ENCODE results near the gene HBE1. TPM values are rescaled to one million over a fixed set of nuclear protein-coding genes. Genes with fewer than 3 reads are reported as not detected.

HBE1 gene
- total RNA-seq, 1 experiment from 2014 or later: not detected

GRCh38 chr11:5223686-5224085 lies 46.1 kb downstream of the HBE1 start:
- Mint-ChIP-seq H3K4me1 (no peaks in the 10 kb centered on the region), H3K27ac (no peak overlapping the region), H3K4me3 (no peak overlapping the region), H3K9me3 (peaks cover 25 to 29% of the 10 kb centered on the region in 2 experiments), H3K36me3 (ENCODE audit: insufficient read depth in 1 of 3, low read depth in 3 of 3) (peaks cover 6 to 23% (median 16%) of the 10 kb centered on the region in 3 experiments; a peak in 6 of 7 replicates), H3K27me3 (ENCODE audit: low read depth) (no peaks in the 10 kb centered on the region)
- Histone ChIP-seq H2BK120ac (ENCODE audit: low read depth, low read length, poor library complexity, severe bottlenecking) (no peak overlapping the region), H3K4me2 (ENCODE audit: insufficient read depth, insufficient read length, low read length) (no peak overlapping the region), H4K20me1 (ENCODE audit: control insufficient read depth, insufficient read depth, insufficient read length) (no peaks in the 10 kb centered on the region), H3K23me2 (ENCODE audit: insufficient read length, low read depth, low read length, poor library complexity, severe bottlenecking) (no peaks in the 10 kb centered on the region), H3K14ac (ENCODE audit: insufficient read depth, low read length) (no peak overlapping the region), H3K27me3 (ENCODE audit: insufficient read depth, low read length) (no peaks in the 10 kb centered on the region), H3K56ac (ENCODE audit: insufficient read length, low read depth, low read length) (no peak overlapping the region), H3K9me3 (ENCODE audit: control insufficient read depth, low read depth, low read length) (no peaks in the 10 kb centered on the region), H3K4ac (ENCODE audit: low read depth, low read length) (no peak overlapping the region), H3K79me2 (ENCODE audit: insufficient read depth, low read length) (no peaks in the 10 kb centered on the region), H4K8ac (replicated peaks; ENCODE audit: insufficient read length, low read depth, low read length) (no peak overlapping the region), H2AFZ (ENCODE audit: low read length) (no peak overlapping the region), H3K23ac (ENCODE audit: insufficient read length, low read depth, low read length) (no peak overlapping the region), H2BK12ac (ENCODE audit: insufficient read length, low read depth, low read length) (no peak overlapping the region), H3K18ac (ENCODE audit: insufficient read length, low read depth, low read length) (no peak overlapping the region), H3T11ph (ENCODE audit: low read length) (no peak overlapping the region), H2BK5ac (ENCODE audit: insufficient read length, low read length) (no peak overlapping the region), H3K4me1 (ENCODE audit: insufficient read depth, low read length) (no peaks in the 10 kb centered on the region), H2AK5ac (ENCODE audit: insufficient read length, low read length) (no peak overlapping the region), H3K79me1 (ENCODE audit: insufficient read depth, low read depth, low read length, poor library complexity, severe bottlenecking) (no peaks in the 10 kb centered on the region), H3K9ac (ENCODE audit: extremely low read depth, insufficient read length, low read length) (no peak overlapping the region), H2BK20ac (ENCODE audit: low read depth, low read length, poor library complexity, severe bottlenecking) (no peak overlapping the region), H3K27ac (ENCODE audit: insufficient read length, low read depth, low read length) (no peak overlapping the region), H4K91ac (ENCODE audit: insufficient read length, low read depth, low read length) (no peak overlapping the region), H2BK15ac (ENCODE audit: low read depth, low read length) (no peak overlapping the region), H4K5ac (ENCODE audit: insufficient read length, low read depth, low read length) (no peak overlapping the region)
- no peak for TF ChIP-seq CTCF (conservative IDR thresholded peaks at IDR 0.05)
- WGBS (ENCODE audit: extremely low coverage, insufficient read length, low lambda C conversion rate): no CpG with 5 or more reads among the region's 1 CpG
- DNase-seq: no peak

Data from H9 (cell line).